Measurements from ENCODE around the gene HOXB9. TPM values are rescaled to one million over a fixed set of nuclear protein-coding genes. Genes with fewer than 3 reads are reported as not detected.

Gene HOXB9
- total RNA-seq, 6 donors from 2014 or later, result 0.20 to 0.30 (median 0.29) TPM; not detected in 3

DNA sequence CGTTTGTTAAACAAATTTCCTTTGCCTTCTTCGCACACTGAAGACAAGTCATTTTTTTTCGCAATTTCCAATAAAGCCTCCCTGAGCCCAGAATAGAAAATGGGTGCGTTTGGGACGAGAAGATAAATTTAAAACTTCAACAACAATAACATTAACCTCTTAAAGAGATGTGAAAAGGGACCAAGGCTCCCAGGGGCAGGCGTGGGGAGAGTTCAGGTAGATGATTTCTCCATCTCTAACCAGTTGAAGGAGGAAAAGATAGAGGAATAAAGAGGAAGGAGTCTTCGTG lies 46.7 kb downstream of the HOXB9 start:
- Histone ChIP-seq H3K27ac (peak overlapping the region; percentile 80 to 94 (median 86)), H3K4me1 (peaks cover 17 to 30% (median 19%) of the 10 kb centered on the region in 4 donors), H3K27me3 (peaks cover 0 to 83% (median 43%) of the 10 kb centered on the region in 4 donors), H3K4me3 (peak overlapping the region in 2 of 4 donors; percentile 53 to 57), H3K9me3 (no peaks in the 10 kb centered on the region), H3K36me3 (no peaks in the 10 kb centered on the region)
- no peak for DNase-seq
- ATAC-seq (ENCODE audit: low FRiP score in 2 of 2), result no peak
- TF ChIP-seq POLR2A (IDR thresholded peaks at IDR 0.05), result no peak
- WGBS, 2 donors, result 14 to 23% methylated on average over 7 of the region's 7 CpGs

DNA sequence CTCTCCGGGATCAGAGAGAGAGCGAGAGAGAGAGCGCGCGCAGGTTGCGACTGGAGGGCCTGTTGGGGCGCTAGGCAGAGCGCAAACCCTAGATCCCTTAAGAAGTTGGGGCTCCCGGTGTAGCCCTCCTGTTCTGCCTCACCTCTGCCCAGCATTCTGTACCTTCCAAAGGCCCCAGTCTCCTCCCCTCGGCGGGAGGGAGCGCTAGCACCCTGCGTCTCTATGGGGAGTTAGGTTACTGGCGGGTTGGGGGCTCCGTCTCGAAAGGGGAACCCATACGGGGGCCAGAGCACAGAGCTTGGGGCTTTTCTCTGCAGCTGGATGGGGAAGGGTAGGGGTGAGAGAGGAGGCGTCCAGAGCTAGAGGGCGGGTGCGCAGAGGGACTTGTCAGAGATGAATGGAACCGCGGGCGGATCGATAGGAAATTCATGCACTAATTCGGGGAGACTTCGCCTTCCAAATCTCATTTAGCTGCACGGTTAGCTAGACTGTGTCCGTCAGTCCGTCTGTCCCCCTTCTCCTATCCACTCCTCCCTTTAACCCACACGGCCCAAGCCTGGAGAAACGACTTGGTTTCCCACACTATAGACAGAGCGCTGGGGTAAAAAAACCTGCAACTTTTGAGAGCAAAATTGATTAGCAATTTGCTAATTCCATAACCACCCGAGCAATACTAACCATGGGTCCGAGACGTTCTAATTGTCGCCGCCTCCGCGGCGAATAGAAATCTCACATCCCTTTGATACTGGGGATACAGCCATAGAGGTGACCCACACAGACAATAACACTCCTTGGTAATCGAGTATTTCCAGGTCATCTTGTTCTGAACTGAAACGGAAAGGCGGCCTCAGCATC lies 47.3 kb downstream of the HOXB9 start:
- ATAC-seq (ENCODE audit: low FRiP score in 2 of 2) (no peak), DNase-seq (no peak)
- 9 to 11% methylated on average over 35 to 38 of the region's 43 CpGs for WGBS, 2 donors
- no peak for TF ChIP-seq CTCF (IDR thresholded peaks at IDR 0.05)
- no peak for TF ChIP-seq POLR2AphosphoS5 (IDR thresholded peaks at IDR 0.05)
- TF ChIP-seq POLR2A (IDR thresholded peaks at IDR 0.05), result no peak
- TF ChIP-seq EP300 (IDR thresholded peaks at IDR 0.05), result no peak
- H3K4me1 ChIP-seq, result peaks cover 17 to 30% (median 19%) of the 10 kb centered on the region in 4 donors
- H3K4me3 ChIP-seq, result peak overlapping the region; percentile 28 to 57 (median 52)
- peak overlapping the region; percentile 80 to 94 (median 86) for H3K27ac ChIP-seq
- H3K9me3 ChIP-seq, result no peaks in the 10 kb centered on the region
- H3K27me3 ChIP-seq, result peaks cover 0 to 77% (median 42%) of the 10 kb centered on the region in 4 donors
- no peaks in the 10 kb centered on the region for H3K36me3 ChIP-seq

DNA sequence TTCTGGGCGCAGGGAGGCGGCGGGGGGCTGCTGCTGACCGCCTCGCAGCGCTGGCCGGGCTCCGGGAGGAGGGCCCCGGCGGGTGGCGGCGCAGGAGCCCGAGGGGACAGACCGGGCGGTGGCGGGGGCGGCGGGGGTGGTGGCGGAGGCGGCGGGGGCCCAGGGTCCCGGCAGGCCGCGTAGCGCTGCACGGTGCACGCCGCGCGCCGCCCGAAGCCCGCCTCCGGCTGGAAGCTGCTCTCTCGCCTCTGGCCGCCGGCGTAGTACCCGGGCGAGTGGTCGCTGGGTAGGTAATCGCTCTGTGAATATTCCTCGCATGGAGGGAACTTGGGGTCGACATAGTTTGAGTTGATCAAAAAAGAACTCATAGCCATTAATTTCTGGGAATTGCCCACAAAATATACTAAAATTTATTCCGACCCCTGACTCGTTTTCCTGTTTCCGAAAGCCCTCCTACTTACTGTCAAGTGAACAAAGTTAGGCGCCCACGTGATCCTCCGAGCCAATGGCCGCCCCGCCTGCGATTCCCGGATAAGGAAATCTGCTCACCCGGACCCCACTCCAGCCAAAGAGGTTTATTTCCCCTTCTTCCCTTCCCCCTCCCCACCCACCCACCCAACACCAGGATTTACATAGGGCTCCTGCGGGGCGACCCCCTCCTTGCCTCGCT lies 48.1 kb downstream of the HOXB9 start, which contains the start of gene HOXB4:
HOXB4 (minus strand) TSS at position 405 of the 670 bp plus-strand sequence; CDS start at position 374, 31 bp downstream.
- peak; percentile 74 to 95 for DNase-seq
- peaks cover 0 to 76% (median 39%) of the 10 kb centered on the region in 4 donors for H3K27me3 ChIP-seq
- 2 to 5% methylated on average over 13 to 27 of the region's 58 CpGs for WGBS, 2 donors
- no peak for TF ChIP-seq CTCF (IDR thresholded peaks at IDR 0.05)
- TF ChIP-seq POLR2A (IDR thresholded peaks at IDR 0.05), result no peak
- no peak for TF ChIP-seq EP300 (IDR thresholded peaks at IDR 0.05)
- TF ChIP-seq POLR2AphosphoS5 (IDR thresholded peaks at IDR 0.05), result no peak
- H3K27ac ChIP-seq, result peak within 1 kb of the TSS; percentile 80 to 94 (median 86)
- H3K4me3 ChIP-seq, result peak within 1 kb of the TSS; percentile 28 to 57 (median 52)
- peaks cover 17 to 30% (median 19%) of the 10 kb centered on the region in 4 donors for H3K4me1 ChIP-seq
- peak in 1 of 2 donors; percentile 73 for ATAC-seq (ENCODE audit: low FRiP score in 2 of 2)
- no peaks in the 10 kb centered on the region for H3K36me3 ChIP-seq
- no peaks in the 10 kb centered on the region for H3K9me3 ChIP-seq

GRCh38 chr17:48577330-48577945 lies 48.7 kb downstream of the HOXB9 start:
- Histone ChIP-seq H3K36me3 (no peaks in the 10 kb centered on the region), H3K27me3 (peaks cover 0 to 71% (median 36%) of the 10 kb centered on the region in 4 donors), H3K4me3 (peak overlapping the region; percentile 3 to 57 (median 52)), H3K4me1 (peaks cover 17 to 29% (median 18%) of the 10 kb centered on the region in 4 donors), H3K9me3 (no peaks in the 10 kb centered on the region), H3K27ac (peak overlapping the region; percentile 80 to 94 (median 86))
- 7% methylated on average over 9 to 10 of the region's 19 CpGs for WGBS, 2 donors
- DNase-seq (no peak), ATAC-seq (ENCODE audit: low FRiP score in 2 of 2) (no peak)
- no peak for TF ChIP-seq EP300 (IDR thresholded peaks at IDR 0.05)
- TF ChIP-seq POLR2A (IDR thresholded peaks at IDR 0.05), result no peak
- no peak for TF ChIP-seq POLR2AphosphoS5 (IDR thresholded peaks at IDR 0.05)
- no peak for TF ChIP-seq CTCF (IDR thresholded peaks at IDR 0.05)
